NCI-H1694 treated with DMSO at 0.1 percent for 48 hours (cell line): ENCODE data around the gene RGS12.

ENCODE experiments used
- DNase-seq: peaks from one replicate; lab custom pipeline; 2025; lab: John Stamatoyannopoulos, UW

RGS12 gene

DNA sequence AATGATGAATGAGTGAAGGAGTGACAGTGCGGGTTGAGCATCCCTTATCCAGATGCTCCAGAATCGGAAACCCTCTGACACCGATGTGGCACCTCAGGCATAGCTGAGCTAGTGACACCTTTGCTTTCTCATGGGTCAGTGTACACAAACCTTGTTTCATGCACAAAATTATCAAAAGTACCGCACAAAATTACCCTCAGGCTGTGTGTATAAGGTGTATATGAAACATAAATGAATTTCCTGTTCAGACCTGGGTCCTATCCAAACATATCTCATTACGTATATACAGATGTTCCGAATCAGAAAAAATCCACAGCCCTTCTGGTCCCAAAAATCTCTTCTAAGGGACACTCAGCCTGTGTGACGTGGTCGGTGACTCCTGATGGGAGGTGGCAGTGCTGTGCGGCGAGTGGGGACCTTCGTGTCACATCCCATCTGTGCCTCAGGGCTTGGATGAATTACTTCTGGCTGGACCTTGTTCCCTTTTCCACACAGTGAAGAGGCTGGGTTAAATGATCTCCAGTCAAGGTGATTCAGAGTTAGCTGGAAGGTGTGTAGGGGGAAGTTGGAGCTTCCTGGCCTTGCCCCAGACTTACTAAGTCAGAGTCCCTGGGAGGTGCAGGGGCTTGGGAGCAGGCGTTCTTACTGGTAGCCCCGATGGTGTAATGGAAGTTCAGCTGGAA, 18.8 kb downstream of the RGS12 start:
- no peak for DNase-seq

DNA sequence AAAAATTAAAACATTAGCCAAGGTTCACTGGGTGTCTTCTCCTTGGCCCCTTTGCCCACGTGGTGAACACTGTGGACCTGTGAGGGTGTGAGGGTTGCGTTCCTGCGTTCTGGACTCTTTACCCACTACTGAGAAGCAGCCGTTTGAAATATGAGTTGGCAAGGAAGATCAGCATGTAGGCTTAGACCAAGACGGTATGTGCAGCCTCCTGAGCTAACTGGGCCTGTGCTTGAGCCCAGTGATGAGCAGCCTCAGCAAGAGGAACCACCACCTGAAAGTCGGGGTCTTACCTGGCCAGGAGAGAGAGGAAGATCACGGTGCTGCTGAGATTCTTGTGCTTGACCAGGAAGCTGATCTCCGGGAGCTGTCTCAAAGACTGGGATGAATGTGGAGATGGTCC, 19.5 kb downstream of the RGS12 start:
- DNase-seq = no peak

- DNase-seq = no peak
These were observed 20.3 kb downstream of the RGS12 start for GRCh38 chr4:3313139-3313538.

- DNase-seq = no peak
These were observed 20.9 kb downstream of the RGS12 start for GRCh38 chr4:3313556-3314228.

- DNase-seq = no peak
These were observed 22.0 kb downstream of the RGS12 start for GRCh38 chr4:3314706-3315260.

- DNase-seq = no peak
These were observed 22.7 kb downstream of the RGS12 start for GRCh38 chr4:3315566-3315965.

DNA sequence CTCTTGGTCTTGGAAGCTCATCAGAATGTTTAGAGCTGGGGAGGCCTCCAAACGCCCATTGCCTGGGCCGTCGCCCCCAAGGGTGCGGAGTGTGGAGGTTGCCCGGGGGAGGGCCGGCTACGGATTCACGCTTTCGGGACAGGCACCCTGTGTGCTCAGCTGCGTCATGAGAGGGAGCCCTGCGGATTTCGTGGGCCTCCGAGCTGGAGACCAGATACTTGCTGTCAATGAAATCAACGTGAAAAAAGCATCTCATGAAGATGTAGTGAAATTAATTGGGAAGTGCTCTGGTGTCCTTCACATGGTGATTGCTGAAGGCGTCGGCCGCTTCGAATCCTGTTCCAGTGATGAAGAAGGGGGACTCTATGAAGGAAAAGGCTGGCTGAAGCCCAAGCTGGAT, 23.3 kb downstream of the RGS12 start:
- DNase-seq = no peak

- DNase-seq = no peak
These were observed 24.3 kb downstream of the RGS12 start for GRCh38 chr4:3317011-3317655.

DNA sequence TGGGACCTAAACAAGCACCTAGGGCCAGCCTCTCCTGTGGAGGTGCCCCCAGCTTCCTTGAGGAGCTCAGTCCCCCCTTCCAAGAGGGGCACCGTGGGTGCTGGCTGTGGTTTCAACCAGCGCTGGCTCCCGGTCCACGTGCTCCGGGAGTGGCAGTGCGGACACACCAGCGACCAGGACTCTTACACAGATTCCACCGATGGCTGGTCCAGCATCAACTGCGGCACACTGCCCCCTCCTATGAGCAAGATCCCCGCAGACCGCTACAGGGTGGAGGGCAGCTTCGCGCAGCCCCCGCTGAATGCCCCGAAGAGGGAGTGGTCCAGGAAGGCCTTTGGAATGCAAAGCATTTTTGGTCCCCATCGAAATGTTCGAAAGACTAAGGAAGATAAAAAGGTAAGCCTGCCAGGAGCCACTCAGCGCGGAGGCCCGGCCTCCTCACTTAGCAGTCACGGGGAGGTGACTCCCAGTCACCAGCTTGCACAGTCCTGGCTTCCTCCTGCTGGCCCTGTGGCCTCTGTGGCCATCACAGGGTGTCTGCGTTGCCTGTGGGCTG, 24.9 kb downstream of the RGS12 start:
- no peak for DNase-seq

GRCh38 chr4:3318561-3319021, 25.8 kb downstream of the RGS12 start:
- no peak for DNase-seq

GRCh38 chr4:3320361-3321023, 27.7 kb downstream of the RGS12 start:
- DNase-seq = no peak

DNA sequence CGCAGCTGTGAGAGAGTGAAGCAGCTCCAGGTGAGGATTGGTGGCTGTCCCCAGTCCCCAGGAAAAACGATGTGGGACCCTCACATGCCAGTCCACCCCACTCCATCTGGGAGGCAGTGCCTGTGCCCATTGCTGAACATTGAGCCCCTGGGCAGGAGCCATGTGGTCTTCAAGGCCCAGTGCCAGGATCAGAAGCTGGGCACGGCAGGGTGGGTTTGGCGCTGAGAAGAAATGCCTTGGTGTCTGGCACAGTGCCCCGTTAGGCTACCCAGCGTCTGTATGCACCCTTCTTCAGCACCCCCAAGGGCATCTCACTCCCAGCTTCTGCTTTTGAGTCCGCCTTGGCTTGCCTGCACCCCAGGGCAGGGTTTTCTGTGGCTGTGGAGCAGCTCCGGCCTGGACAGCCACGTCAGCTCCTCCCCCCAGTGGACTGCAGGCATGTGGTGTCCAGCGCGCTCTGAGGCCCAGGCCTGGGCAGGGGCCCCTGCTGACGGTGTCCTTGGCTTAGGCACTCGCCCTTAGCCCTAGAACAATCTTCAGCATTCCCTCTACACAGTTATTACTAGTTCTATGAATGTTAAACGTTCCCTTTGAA, 28.6 kb downstream of the RGS12 start:
- DNase-seq = no peak

DNA sequence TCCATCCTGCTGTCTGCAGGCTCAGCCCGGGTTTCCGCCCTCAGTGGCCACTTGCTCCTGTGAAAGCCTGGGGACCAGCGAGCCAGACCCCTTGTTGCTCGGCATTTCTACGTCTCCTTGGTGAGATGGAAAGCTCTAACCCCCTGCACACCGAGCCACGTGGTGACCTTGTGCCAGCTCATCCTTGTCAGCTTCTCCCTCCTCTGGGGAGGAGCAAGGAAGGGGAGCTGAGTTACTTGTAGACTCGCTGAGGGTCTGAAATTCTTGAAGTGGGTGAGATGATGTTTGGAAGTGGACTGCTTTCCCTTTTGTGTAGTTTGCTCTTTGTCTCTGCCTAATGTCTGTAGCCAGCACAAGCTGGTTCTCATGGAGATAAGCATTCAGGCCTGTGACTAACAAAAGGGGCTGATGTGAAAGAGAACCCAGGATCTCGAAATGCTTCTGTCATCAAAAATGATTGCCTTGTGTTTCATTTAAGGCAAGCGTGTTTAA, 29.3 kb downstream of the RGS12 start:
- no peak for DNase-seq

- no peak for DNase-seq
These were observed 30.3 kb downstream of the RGS12 start for GRCh38 chr4:3323071-3323481.

DNA sequence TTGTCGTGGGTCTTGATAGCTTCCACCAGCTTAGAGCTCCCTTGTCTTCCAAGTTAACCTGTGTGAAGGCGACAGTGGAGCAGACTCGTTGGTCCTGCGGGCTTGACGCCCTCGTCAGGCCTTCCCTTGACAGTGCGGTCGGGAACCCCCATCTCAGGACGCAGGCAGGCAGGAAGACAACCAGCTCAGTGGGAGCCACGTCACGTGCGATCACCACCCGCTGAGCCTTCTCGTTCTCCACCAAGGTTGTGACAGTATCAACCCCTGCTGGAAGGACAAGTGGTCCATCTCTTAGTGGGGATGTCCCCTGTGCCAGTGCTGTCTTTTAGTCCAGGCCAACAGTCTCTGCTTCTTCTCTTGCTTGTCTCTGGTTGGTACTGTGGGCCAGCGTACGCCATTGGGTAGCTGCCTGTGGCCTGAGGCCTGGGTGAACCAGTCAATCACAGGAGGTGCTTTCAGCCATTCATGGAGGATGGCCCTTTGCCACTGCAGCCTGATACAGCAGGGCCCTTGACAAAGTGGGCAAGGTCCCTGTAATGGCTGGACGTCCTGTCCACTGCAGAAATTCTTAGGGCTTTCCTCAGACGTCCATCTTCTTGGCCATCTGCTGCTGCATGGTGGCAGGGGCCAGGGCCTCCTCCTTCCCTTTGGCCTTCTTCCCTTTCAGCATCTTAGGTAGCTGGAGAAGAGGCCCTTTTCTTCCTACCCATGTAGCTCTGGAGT, 31.4 kb downstream of the RGS12 start:
- DNase-seq = no peak

GRCh38 chr4:3328814-3329663, 36.2 kb downstream of the RGS12 start:
- no peak for DNase-seq

- DNase-seq = no peak
These were observed 37.1 kb downstream of the RGS12 start for GRCh38 chr4:3329887-3330286.

DNA sequence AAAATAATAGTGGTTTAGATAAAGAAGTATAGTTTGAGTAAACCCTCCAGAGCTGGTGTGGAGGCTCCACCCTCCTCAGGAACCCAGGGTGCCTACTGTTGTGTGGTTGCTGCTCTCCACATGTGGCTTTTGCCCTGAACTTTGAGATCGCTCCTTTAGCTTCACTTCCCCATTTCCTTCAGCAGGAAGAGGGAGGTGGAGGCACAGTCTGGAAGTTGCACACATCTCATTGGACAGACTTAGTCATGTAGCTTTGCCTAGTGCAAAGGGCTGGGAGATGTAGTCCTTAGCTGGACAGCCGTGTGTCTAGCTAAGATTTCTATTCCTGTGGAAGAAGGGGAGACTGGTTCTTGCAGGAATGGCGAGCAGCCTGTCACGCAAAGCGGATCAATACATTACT, 37.9 kb downstream of the RGS12 start:
- no peak for DNase-seq

DNA sequence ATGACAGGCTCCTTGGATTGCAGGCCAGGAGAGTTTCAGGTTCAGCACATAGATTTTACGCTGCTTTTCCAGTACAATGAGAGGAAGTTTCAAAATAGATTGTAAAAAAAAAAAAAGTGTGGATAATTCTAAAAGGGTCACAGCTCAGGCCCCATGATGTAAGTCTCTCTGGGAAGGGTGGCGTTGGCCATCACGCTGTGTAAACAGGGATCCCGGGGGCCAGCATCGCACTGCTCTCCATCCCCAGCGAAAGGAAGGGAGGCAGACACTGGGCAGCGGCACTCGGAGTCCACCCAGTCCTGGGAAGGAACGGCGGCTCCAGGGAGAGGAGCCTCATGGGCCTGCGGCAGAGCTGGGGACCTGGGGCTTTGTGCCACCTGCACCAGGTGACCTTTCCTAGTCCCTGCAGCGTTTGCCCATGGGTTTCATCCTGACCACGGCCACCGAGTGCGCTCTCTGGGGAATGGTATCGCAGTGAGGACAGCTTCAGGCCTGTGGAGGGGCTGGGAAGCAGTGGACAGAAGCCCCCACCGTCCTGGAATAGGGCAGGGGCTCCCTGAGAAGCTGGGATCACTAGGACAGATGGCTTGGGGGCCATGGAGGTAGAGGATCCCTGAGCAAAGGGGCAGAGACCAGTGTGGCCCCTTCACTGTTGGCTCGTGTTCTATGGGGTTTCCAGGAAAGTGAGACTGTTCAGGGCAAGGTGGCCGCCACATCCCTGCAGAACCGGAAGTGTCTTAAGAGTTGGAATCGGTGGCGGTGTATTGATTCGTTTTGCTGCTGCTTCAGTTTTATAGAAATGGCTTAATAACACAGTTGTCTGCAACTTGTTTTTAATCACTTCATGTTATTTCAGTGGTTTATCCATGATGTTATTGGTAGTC, 38.9 kb downstream of the RGS12 start:
- no peak for DNase-seq
